ENCODE measurements around the gene POT1.

The POT1 gene

DNA sequence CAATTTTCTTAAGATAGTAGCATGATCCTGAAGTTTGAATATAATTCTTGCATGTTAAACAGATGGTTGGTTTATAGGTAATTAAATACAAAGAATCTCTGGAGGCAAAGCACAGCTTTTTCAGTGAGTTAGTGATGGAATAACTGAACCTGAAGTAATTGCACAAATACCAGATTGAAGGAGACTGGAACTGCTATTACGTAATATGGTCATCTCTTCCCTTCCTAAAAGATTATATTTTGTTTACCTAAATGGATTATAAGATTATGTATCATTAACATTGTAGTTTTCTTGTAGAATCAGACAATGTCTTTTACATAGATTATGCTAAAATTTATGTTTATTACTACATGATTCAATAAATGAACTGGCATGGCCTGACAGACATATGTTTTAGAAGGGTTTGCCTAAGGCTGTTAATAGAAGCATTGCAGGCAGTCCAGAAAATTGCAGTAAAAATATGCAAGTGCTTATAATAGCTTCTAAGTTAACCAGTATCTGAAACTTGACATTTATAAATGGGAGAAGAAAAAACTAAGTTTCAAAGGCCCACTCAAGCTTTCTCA, 128.2 kb downstream of the POT1 start:
- no peak for DNase-seq

DNA sequence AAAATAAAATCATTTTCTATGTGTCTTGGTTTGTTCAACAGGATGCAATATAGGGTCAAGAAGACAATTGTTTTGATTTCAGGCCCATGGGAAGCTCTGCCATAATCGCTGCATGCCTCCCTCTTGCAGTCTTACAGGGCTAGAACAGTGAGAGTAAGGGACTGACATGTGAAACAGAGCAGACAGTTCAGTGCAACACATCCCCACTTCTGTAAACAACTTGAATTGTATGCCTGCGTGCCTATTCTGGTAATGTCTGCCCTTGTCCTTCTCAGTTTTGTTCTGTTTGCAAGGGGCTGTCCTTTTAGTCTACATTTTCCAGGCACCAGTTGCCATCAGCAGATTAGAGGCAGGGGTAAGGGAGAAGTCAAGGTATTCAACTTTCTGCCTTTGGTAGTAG, 129.2 kb downstream of the POT1 start:
- no peak for DNase-seq

DNA sequence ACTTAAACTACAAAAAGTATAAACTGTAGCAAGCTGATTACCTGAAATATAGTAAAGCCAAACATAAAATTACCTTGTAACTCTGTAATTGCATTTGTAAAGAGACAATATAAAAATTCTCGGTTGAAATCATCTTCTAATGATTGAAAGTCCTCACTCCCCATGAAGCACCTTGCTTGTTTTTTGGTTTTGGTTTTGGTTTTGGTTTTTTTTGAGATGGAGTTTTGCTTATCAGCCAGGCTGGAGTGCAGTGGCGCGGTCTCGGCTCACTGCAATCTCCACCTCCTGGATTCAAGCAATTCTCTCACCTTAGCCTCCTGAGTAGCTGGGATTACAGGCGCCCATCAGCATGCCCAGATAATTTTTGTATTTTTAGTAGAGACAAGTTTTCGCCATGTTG, 130.2 kb downstream of the POT1 start:
- DNase-seq: no peak

DNA sequence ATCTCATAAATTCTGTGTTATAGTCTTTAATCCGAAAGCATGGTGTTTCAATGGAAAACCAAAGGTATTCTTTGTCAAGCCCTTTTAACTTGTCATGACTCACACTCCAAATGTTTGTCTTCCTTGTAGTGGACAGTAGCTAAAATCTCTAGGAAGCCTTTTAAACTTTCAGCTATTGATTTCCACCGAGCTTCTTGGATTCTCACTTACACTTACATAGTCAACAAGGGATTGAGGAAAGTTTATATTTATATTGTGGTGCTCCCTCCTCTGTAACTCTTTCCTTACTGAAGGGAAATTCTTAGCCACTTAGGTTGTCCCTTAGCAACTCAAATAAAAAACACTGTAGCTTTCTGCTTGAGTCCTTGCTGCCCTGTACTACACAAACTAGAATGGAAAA, 132.9 kb downstream of the POT1 start:
- DNase-seq: no peak

DNA sequence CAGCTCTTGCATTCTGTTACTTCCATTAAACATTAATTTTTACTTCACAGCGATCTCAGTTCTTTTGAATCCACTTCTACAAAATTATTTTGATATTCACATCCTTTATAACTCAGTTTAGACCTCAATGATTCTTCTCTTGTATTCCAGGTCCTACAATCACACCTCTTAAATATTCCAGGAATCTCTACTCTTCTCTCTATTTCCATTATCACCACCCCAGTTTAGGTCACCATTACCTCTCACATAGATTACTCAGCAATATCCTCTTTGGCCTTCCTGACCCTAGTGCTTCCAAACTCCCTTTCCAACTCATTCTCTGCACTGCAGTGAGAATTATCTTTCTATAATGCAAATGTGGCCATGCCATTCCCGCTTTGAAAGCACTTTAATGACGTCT, 136.9 kb downstream of the POT1 start:
- no peak for DNase-seq

DNA sequence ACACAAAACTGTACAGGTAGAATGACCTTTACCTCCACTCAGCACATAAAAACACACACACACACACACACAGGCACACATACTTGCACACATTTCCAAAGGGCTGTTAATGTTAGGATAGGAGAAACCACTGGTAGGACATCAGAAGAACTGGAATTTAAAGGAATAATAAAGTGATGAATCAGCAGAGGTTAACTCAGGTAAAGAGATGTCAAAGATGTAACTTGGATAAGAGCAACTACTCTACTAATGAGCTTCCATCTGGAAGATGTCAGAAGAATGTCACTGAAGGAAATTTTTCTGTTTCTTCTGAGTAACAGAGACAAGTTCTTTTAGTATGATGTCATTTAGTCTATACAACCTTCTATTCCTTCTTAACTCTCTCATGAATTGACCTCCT, 137.6 kb downstream of the POT1 start:
- no peak for DNase-seq

DNA sequence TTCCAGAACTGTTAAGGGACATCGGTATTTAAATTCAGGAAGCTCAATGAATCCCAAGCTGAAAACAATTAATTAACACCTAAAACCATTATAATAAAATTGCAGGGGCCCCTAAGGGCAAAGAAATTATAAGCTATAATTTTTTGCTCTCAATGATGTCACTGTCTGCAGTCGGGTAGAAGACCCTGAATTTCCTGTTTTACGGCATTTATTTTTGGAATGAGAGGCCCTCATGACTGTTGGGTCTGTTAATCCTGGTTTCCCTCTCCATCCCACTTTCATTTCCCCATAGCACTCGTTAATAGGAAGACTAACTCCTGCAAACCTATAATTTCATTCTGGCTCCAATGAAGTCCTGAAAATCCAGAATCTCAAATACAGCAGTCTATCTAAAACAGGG, 138.2 kb downstream of the POT1 start:
- DNase-seq: no peak

DNA sequence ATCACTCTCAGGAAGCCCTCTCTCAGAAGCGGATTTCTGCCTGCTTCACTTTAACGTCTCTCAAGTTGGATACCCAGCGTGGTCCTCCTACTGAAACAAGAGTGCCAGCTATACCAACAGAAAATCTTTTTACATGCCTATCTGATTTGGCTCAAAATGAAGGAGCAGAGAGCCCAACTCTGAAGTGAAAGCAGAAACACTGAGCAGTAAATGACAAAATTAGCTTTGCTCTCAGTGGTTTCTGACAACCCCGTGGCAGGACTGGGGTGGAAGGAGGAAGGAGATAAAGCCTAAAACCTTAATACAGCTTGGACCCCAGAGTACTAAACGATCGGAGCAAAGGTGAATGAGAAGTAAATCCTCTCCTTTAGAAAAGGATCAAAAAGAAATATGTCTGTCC, 139.0 kb downstream of the POT1 start:
- DNase-seq: no peak

DNA sequence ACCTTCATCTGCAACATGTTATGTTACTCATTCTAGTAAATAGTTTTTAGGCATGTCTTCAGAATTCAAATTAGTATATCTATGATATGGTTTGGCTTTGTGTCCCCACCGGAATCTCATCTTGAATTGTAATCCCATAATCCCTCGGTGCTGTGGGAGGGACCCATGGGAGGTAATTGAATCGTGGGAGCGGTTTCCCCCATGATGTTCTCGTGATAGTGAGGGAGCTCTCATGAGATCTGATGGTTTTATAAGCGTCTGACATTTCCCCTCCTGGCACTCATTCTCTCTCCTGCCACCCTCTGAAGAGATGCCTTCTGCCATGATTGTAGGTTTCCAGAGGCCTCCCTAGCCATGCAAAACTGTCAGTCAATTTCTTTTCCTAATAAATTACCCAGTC, 143.6 kb downstream of the POT1 start:
- no peak for DNase-seq

DNA sequence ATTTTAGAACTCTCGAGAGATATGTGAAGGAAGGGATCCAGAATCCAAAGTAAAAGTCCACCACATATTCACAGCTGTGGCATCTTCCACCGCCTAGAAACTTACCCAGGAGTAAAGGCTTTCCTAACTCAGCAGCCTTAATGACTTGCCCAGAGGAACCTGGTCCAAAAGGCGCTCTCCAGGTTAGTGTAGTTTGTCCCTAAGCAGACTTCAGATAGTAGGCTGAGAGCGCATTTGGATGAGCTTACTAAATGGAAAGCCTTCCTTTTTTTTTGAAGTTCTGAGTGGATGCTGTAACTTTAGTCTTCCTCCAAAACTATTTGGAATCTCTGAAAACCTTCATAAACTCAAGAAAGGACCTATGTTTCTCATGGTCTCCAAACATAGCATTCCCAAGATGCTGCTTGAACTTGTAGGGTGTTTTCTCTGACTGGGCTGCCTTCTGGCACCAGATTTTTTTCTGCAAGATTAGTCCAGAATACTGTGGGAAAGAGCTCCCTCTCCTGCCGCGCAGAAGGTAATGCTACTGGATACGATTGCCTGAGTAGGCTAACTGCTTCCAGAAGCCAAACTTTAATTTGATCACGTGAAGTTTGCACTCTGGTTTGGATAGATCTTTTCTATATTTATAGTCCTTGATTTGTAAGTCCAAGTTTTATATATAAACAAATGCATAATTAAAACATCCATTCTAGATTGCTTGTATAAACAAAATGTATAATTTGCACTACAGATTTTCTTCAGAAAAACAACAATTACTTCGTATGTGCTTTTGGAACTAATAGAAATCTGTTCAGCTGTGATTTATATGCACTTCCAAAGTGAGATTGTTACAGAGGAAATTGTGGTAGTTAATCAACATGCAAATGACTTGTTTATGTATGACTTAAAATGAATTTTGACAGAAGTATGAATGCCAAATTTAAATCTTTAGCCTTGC, 144.5 kb downstream of the POT1 start:
- no peak for DNase-seq

DNA sequence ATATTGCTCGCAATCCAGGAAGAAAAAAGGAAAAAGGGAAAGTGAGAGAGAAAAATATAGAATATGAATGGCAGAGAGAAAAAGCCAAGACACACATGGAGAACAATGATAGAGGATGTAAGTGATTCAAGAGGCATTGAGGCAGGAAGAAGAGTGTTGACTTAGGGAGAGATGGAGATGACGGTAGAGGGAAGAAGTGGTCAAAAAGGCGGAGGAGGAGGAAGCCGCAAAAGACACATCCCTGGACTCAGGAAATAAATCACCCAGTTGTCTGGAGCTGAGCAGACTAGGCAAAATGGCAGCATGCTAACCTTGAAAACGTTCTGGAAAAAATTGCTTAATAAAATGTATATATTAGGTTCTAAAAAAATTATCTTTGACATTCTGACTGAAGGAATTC, 146.4 kb downstream of the POT1 start:
- DNase-seq: no peak

DNA sequence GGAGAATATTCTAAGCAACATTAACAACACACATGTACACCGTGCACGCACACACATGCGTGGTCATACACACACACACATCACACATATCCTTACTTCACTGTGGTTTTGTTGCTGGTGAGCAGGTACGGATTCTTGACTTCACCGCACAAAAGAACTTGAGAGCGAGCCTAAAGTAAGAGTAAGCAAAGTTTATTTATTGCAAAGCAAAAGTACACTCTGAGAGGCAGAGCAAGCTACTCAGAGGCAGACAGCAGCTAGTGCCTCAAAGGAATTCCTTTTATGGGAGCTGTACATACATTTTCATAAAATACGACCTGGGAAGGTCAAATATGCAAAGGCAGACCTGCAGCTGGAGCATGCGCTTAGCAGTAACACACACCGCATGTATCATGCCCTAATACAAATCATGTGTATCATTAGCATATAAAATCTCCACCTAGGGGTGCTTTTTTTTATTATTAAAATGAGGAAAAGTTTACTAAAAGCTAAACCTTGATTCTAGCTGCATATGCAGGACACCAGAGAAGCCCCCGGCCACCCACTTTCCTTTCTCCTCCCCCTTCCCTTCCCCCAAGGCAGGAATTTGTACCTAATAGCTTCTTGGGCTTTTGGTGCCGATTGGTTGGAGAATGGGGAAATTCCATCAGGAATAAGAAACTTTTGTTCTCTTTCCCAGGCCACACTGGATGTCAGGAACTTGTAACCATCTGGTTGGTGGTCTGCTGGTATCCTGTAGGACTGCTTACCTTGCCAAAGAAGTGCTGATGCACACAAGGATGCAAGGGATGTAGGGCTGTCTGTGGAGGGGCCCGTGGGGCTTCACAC, 147.5 kb downstream of the POT1 start:
- DNase-seq: no peak

DNA sequence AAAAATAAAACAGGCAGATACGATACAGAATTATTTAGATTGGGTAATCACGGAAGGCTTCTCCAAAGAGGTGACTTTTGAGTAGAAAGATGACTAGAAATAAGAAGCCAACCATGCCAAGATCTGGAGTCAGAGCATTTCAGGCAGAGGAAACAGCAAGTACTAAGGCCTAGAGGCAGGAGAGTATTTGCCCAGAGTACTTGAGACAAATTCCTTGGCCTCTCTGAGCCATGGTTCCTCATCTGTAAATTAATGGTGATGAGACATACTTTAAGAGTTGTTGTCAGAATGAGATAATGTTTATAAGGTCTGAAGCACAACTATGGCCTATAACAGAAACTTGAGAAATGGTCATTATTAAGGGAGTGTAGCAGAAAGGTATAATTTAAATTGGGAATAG, 148.2 kb downstream of the POT1 start:
- DNase-seq: no peak

DNA sequence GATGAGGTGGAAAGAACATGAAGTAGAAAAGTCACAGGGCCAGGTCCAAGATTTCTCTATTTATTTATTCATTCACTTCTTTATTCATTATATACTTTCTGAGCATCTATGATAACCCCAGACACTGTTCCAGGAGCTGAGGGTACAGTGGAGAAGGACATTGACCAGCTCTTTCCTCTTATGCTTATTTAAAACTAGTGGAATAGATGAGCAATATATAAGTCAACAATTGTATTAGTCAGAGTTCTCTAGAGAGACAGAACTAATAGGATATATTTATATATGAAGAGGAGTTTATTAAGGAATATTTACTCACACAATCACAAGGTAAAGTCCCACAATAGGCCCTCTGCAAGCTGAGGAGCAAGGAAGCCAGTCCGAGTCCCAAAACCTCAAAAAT, 149.0 kb downstream of the POT1 start:
- DNase-seq: no peak

DNA sequence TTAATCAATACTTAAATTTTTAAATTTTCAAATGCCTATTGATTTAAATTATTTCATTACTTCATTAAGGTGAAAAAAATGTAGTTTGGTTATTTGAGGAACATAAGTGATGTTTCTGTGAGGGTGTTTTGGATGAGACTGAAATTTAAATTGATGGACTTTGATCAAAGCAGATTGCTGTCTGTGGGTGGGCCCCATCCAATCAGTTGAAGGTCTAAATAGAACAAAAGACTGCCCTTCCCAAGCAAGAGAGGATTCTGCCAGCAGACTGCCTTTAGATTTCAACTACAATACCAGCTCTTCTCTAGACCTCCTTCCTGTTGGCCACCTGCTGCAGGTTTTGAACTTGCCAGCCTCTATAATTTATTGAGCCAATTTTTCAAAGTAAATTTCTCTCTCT, 149.6 kb downstream of the POT1 start:
- DNase-seq: no peak

DNA sequence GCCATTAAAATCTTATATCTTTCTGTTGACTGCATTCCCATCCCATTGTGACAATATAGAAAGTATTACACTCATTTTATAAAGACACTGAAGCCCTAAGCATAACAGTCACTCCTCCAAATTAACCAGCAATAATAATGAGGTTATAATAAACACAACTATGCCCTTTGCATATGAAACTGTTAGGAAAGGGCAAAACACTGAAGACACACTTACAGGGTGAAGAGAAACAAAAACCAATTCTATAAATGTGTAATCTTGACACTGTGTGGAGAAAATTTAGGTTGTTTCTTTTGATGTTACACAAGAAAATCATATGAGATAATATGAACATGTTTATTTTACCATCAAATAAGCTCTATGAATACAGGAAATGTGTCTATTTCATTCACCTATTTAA, 150.0 kb downstream of the POT1 start:
- no peak for DNase-seq

DNA sequence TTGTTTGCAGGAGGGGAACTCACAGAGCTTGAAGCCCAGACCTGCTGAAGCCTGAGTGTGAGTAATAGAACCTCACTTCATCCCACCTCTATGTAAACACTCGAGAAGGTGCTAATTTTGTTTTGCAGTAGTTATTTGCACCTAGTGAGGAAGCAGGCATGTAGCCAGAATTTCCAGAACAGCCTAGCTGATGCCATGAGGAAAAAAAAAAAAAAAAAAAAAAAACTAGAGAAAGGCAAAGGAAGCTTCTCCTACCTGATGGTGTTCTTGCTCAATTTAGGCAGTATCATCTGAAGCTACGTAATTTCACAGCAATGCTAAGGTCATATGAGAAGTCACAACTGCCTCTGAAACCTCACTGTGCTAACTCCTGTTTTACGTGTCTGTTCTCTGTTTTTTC, 150.4 kb downstream of the POT1 start:
- no peak for DNase-seq

DNA sequence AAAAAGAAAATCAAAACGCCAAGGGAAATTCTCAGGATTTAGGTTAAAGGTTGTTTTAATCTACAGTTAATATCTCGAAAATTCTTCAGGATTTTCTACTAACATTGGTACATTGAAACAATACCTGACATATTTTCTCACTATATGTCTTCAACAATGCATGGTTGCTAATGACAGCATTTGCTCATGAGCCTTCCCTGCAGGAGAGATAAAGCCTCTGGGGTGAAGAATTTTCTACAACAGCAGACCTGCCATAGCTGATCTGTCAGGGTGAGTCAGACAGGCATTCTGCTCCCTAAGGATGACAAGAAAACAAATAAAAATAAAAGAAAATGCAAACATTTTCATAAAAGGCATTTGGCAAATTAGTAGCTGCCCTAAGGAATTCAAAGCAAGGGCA, 152.4 kb downstream of the POT1 start:
- DNase-seq: no peak

DNA sequence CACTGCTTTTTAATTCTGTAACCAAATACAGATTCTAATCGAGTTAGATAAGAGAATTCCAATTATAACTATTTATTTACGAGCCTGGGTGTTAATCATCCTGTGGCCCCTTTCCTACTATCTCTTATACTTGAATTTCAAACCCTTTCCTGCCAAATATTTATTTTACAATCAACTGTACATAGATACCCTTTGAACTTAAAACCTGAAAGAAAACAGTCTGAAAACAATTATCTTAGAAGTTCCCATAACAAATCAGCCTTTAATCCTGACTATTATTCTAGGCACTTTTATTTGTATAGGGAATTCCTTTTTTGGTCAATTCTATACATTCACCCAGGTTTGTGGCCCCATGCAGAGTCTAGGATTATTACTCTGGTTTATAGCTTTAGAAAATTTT, 153.5 kb downstream of the POT1 start:
- no peak for DNase-seq

DNA sequence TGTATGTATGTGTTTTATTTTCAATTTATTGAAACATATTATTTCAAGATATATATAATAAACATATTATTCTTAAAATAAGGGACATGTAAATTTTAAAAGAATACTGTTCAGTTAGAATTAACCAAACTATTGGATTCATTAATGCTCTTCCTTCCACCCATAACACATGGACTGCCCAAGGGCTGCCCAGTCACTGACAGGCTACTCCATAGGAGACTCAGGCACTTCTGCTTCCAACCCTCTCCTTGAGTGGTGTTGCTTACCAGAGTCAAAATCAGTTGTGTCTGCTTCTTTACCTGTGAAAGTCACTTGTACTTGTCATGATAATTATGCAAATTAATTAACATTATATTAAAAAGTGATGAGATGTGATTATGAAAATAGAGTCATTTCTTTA, 154.2 kb downstream of the POT1 start:
- no peak for DNase-seq

DNA sequence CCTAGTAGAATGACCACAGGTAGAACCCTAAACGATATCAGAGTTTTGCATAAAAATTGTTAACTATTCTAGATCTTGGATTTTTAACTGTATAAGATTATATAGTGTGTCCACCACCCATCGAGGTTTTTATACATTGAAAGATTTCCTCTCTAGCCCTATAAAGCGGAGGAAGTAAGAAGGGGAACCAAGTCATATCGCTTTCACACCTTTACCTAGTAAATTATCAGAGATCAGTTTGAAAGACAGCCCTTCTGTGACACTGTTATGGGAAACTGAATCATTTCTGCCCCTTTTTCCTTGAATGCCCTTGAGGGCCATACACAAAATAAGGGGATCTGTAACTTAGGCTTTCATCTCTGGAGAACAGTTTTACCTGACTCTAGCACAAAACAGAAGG, 155.7 kb downstream of the POT1 start:
- DNase-seq: no peak

DNA sequence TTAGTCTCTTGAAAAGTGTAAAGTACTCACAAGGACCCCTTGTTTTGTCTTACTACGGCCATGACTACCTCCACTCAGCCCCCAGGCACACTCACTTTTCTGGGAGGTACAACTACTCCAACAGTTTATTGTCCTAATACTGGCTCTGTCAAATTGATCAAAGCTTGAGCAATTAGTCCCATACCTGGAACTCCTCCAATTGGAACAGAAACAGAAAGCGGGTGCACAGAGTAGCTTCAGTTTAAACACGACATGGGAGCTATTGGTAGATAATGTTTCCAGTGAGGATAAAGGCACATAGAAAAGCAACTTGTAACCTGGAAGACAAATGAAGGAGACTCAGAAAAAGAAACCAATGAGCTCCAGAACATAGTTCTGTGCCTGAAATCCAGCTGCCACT, 156.3 kb downstream of the POT1 start:
- no peak for DNase-seq

All from CD4-positive, alpha-beta T cell treated with Interferon alpha-2 for 1 hour (primary cell).